ENCODE measurements around the gene APOBEC3G.

DNA sequence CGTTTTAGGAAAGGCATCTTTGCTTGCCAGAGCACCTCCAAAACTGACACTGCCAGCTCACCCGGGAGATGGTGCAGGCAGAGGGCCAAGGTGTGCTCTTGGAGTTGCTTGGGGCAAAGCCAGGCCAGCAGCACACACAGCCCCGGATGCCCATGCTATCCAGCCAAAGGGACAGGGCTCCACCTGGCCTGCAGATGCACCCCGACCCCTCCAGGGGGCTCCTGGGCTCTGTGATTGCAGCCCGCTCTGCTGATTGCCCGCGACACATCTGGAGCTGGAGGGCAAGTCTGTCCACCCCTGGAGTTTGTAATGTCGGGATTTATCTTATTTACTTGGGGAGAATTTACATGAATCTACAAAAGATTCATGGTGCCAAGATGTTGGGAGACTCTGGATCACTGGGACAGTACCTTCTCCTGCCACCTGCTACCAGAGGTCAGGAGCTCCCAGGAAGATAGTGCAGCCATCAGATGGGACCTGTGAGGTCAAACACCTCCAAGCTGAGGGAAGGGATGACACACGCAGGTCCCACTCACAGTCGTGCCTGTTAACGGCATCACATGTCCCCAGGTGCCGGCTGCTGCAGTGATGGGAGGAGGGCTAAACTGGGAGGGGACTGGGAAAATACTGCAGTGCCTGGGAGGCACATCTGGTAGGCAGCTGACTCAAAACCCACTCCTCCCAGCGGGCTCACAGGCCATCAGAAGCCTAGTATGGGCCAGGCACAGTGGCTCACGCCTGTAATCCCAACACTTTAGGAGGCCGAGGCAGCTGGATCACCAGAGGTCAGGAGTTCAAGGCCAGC lies 58.2 kb downstream of the APOBEC3G start:
- TF ChIP-seq RAD21 (IDR thresholded peaks at IDR 0.05; ENCODE audit: low read length) (peak; percentile 62), GABPA (IDR thresholded peaks at IDR 0.05; ENCODE audit: low read depth) (no peak), NRF1 (IDR thresholded peaks at IDR 0.05; ENCODE audit: low read depth, low read length) (no peak), TAF1 (IDR thresholded peaks at IDR 0.05; ENCODE audit: borderline replicate concordance, low read depth, low read length) (no peak), TCF12 (IDR thresholded peaks at IDR 0.05) (no peak), JUND (IDR thresholded peaks at IDR 0.05) (no peak)
- TF ChIP-seq, protein P1, sequence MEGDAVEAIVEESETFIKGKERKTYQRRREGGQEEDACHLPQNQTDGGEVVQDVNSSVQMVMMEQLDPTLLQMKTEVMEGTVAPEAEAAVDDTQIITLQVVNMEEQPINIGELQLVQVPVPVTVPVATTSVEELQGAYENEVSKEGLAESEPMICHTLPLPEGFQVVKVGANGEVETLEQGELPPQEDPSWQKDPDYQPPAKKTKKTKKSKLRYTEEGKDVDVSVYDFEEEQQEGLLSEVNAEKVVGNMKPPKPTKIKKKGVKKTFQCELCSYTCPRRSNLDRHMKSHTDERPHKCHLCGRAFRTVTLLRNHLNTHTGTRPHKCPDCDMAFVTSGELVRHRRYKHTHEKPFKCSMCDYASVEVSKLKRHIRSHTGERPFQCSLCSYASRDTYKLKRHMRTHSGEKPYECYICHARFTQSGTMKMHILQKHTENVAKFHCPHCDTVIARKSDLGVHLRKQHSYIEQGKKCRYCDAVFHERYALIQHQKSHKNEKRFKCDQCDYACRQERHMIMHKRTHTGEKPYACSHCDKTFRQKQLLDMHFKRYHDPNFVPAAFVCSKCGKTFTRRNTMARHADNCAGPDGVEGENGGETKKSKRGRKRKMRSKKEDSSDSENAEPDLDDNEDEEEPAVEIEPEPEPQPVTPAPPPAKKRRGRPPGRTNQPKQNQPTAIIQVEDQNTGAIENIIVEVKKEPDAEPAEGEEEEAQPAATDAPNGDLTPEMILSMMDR (IDR thresholded peaks at IDR 0.05) = peak; percentile 47

Measured in SK-N-SH (cell line).